DMS 273 treated with DMSO at 0.1 percent for 48 hours (cell line): ENCODE measurements around the gene ACAT2.
"Not testable (repeated sequence)": the region's sequence is repeated elsewhere in the genome, so short reads cannot be mapped to it uniquely, and the experiment has no call there.

Experiments
- DNase-seq: peaks from one replicate; lab custom pipeline; 2025; lab: John Stamatoyannopoulos, UW

ACAT2 gene

DNA sequence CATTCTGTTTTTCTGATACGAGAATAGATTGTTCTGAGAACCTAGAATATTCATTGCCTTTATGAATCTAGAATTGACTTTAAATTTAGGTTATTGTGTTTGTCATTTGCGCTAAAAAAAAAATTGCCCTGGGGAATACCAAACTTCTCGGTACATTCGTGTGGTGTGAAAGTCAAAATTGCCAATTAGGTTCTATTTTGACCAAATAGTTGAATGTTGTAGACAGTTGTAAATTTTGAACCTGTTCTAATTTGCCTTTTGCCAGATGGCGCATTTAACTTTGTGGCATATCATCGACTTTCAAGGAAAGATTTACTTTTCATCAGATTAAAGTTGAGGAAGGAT, 31.5 kb upstream of the ACAT2 start:
- DNase-seq = no peak

DNA sequence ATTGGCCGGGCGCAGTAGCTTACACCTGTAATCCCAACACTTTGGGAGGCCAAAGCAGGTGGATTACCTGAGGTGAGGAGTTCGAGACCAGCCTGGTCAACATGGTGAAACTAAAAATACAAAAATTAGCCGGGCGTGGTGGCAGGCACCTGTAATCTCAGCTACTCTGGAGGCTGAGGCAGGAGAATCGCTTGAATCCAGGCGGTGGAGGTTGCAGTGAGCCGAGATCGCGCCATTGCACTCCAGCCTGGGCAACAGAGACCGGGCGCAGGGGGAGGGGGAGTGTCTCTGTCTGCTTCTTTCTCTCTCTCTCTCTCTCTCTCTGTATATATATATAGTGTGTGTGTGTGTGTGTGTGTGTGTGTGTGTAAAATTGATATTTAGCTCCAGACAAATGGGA, 29.3 kb upstream of the ACAT2 start:
- DNase-seq = not testable (repeated sequence)

DNA sequence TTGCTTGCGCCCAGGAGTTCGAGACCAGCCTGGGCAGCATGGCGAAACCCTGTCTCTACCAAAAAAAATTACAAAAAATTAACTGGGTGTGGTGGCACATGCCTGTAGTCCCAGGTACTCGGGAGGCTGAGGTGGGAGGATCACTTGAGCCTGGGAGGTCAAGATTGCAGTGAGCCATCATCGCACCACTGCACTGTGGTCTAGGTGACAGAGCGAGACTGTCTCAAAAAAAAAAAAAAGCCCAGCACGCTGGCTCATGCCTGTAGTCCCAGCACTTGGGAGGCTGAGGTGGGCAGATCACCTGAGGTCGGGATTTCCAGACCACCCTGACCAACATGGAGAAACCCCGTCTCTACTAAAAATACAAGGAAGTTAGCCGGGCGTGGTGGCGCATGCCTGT, 28.4 kb upstream of the ACAT2 start:
- not testable (repeated sequence) for DNase-seq

DNA sequence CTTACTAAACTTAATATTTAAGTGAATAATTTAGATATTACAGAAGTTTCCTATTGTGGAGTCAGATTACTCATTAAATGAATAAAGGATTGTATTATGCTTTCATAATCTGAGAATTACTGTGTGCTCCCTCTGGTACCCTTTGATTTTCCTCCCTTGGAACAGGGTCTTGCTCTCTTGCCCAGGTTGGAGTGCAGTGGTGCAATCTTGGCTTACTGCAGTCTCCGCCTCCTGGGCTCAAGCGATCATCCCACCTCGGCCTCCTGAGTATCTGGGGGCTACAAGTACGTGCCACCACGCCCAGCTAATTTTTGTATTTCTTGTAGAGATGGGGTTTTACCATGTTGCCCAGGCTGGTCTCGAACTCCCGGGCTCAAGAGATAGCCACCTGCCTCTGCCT, 24.9 kb upstream of the ACAT2 start:
- no peak for DNase-seq

DNA sequence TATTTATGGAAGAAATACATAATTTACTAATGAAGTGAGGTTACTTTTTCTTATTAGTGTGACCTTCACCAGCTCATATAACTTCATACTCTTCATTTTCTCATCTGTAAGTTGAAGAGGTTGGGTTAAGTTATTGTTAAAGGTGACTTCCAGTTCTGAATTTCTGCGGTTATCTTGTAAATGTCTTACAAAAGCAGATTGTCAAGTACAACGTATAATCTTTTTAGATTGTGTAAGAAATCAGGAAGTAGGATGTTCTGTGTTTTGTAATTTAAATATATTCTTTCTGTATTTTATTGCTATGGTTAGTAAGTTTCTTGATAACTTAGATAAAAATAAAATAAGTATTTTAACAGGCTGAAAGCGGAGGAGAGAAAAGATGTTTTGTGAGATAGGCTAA, 22.5 kb upstream of the ACAT2 start:
- no peak for DNase-seq

DNA sequence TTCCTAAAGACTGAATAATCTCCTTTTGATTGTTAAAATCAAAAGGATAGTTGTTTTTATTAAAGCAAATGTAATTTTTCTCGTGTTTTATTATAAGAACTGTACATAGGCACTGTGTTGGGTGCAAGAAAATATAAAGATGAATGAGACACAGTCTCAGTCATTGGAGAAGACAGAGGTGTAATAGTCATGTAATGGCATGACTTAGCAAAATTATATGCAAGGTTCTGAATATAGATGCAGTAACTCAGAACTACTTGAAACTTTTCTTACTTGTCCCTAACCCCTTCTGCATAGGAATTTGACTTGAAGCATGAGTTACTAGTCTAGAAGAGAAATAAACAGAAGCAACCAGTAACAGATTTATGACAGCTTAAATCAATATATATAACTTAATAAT, 19.7 kb upstream of the ACAT2 start:
- no peak for DNase-seq

DNA sequence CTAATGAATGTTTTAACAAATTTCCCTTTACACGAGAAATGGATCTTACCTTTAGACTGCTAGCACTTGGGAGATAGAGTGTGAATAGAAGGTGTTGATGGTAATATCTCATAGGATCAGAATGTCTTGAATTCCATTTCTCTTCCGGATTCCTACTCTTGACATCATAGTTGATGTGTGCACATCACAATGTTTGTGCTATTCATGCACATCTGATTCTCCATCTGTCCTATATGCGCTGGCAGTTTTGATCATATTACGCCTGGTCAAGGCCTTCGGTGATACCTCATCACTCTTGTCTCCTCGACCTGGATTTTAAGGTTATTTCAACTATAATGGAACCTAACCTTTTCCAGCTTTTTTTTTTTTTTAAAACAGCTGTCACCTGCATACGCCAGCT, 16.8 kb upstream of the ACAT2 start:
- no peak for DNase-seq

DNA sequence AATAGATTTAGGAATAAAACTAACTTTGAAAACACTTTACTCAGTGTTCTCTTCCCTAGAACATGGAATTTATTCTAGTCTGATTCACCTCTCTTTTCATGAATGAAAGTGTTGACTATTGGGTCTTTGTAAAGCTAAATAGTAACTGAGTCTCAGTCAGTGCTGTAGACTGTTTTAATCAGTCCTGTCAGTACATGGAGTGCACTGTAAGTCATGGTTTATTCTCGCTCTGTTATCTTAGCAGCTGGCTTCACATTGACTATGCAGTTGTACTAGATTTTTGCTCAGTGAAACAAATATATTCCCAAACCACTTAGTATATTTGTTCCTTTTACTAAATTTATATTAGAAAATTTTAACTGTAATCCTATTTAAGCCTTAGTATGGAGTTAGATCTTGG, 15.1 kb upstream of the ACAT2 start:
- no peak for DNase-seq

DNA sequence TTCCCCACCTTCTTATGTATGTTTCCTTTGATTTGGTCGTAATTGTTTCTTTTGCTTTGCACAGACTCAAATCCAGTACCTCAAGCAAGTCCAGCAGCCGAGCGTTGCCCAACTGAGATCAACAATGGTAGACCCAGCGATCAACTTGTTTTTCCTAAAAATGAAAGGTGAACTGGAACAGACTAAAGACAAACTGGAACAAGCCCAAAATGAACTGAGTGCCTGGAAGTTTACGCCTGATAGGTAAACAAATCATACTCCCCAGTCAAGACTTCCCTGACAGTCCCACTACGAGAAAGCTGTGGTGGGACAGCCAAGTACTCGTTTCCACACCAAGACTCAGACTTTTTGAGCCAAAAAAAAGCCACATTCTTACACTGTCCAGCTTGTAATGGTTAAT, 13.7 kb upstream of the ACAT2 start:
- not testable (repeated sequence) for DNase-seq

DNA sequence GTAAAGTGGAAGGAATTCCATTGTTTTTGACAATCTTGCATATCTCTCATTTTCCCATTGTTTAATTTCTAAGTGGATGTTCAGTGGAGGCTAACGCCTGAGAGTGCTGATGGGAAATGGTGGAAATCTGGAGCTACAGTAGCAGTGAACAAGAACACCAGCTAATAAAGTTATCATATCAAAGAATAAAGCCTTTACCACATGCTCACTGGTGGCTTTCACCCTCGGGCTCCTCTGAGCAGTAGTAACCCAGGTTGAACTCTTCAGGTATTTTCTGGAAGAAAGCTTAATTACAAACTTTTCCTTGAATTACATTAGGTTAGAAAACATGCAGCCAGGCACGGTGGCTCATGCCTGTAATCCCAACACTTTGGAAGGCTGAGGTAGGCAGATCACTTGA, 10.4 kb upstream of the ACAT2 start:
- no peak for DNase-seq

DNA sequence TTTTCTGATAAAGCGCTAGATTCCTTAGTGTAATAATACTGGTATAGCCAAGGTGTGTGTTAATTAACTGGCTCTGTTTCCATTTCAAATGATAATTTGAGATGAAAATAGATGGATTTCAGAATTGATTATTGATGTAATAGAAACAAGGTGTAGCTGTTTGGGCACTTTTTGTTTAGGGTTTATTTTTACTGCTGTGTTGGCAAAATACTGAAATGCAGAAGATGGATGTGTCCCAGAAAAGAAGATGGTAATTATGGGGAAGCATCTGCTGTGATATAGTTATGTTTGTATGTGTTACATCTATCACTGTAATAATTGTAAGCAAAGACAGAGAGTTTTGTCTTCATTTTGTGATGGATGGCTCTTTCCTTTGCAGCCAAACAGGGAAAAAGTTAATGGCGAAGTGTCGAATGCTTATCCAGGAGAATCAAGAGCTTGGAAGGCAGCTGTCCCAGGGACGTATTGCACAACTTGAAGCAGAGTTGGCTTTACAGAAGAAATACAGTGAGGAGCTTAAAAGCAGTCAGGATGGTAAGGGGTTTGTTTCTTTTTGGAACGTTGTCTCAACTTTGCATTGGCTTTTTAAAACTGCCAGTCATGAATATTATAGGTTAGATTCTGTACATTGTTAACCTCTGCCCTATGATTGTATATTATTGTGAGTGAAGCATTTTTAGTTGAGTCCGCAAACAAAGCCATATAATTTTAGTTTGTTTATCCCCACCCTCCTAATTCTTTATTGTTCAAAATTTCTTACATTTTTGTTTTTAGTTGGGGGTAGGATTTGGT, 8.6 kb upstream of the ACAT2 start:
- DNase-seq = no peak

DNA sequence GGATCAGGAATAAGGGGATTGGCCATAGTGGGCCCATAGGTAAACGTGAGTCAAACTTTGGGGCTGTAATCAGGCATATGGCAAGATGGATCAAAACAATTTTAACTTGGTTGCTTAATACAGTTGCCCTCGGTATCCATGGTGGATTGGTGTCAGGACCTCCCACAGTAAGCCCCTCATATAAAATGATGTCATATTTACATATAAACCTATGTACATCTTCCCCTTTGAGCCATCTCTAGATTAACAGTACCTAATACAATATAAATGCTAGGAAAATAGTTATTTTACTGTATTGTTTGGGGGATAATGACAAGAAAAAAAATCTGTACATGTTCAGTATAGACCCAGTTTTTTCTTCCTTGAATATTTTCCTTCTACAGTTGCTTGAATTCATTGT, 7.4 kb upstream of the ACAT2 start:
- no peak for DNase-seq

DNA sequence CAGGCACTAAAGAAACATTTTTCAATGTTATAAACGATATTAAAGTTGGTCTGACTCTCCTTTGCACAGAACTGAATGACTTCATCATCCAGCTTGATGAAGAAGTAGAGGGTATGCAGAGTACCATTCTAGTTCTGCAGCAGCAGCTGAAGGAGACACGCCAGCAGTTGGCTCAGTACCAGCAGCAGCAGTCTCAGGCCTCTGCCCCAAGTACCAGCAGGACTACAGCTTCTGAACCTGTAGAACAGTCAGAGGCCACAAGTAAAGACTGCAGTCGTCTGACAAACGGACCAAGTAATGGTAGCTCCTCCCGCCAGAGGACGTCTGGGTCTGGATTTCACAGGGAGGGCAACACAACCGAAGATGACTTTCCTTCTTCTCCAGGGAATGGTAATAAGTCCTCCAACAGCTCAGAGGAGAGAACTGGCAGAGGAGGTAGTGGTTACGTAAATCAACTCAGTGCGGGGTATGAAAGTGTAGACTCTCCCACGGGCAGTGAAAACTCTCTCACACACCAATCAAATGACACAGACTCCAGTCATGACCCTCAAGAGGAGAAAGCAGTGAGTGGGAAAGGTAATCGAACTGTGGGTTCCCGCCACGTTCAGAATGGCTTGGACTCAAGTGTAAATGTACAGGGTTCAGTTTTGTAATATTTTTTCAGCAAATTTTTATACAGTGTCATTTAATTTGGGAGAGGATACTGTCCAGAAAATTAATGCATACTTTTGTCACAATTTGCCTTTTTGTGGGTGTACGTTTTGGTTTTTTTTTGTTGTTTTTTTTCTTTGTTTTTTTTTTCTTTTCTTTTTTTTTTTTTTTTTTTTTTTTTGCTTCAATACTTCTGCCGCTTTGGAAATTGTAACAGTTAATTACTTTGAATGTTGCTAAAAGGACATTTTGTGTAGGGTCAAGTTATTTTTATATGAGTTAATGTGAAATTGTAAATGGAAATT, 6.6 kb upstream of the ACAT2 start:
- DNase-seq = no peak

DNA sequence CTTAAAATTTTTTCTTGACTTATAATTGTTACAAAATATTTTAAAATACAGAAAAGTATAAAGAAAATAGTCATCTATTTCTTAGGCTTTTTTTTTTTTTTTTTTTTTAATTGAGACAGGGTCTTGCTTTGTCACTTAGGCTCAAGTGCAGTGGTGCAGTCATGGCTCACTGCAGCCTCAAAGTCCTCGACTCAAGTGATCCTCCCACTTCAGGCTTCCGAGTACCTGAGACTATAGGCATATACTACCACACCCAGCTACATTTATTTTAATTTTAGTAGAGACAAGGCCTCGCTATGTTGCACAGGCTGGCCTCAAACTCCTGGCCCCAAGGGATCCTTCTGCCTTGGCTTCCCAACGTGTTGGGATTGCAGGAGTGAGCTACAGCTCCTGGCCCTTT, 5.3 kb upstream of the ACAT2 start:
- no peak for DNase-seq

DNA sequence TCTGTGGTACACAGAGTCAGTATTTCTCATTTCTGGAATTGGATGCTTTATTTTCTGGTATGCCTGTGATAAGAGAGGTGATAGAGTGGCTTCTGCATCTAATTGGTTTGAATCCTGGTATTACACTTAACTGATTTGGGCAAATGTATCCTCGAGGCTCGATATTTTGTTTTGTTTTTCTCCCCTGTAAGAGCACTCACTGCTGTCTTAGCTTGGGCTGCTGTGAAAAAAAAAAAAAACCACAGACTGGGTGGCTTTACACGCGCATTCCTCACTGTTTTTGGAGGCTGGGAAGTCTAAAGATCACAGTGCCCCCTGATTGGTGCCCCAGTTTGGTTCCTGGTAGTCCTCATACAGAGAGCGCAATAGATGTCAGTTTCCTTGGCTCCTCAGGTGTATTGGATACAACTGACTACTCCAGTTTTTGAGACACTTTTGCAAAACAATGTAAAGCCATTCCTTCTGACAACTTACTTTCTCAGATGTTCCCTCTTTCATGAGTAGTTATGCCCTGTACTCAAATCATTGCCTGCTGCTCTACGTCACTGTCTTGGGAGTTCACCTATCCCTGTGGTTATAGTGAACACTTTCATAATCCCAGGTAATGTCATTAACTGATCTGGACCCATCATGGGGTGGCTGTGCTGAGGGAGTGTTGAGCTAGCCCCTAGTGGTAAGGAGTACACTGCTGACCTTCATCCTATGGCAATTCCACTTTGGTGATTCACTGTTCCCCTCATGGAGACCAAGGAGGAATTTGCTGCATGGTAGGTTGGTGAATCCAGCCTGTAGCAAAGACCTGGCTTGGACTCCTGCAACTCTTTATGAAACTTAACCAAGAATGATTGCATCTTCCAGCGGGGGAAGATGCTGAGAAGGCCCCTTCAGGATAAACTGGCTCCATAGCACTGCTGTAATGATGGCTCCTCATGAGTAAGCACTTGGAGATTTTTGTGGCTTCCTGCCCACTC, 3.5 kb upstream of the ACAT2 start:
- peak; percentile 11 for DNase-seq

DNA sequence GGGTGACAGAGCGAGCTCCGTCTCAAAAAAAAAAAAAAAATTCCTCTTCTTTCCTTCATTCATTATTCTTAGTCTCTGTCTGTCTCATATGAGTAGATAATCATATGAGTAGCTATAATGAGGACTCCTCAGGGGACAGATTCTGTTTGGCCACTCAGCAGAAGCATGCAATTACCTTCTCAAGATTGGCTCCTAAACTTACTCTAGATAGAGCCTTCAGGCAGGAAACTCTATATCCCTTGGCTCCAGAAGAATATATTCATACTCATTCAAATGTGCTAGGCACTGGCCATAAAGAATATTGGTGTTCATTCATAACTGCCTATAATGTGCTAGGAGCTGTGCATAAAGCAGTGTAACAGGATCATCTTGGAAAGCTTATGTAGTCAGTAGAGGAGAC, 2.2 kb upstream of the ACAT2 start:
- no peak for DNase-seq

DNA sequence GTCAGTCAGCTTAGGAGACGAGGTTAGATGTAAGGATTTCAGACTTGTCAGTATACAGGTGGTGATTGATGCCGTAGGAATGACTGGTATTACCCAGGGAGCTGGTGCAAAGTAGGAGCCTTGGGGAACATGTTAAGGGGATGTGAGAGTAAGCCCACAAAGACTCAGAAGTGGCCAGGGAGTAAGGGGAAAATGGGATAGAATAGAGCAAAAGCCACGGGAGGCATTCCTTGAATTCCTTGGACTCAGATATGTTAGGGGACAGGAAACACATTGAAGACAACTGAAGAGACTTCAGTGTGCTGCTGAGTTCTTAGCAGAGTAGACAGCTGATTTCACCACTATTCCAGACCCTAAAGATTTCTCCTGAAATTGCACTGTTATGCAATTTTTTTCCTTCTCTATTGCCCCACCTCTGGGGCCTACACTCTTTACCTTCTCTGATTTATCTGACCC, 1.2 kb upstream of the ACAT2 start:
- DNase-seq = no peak

DNA sequence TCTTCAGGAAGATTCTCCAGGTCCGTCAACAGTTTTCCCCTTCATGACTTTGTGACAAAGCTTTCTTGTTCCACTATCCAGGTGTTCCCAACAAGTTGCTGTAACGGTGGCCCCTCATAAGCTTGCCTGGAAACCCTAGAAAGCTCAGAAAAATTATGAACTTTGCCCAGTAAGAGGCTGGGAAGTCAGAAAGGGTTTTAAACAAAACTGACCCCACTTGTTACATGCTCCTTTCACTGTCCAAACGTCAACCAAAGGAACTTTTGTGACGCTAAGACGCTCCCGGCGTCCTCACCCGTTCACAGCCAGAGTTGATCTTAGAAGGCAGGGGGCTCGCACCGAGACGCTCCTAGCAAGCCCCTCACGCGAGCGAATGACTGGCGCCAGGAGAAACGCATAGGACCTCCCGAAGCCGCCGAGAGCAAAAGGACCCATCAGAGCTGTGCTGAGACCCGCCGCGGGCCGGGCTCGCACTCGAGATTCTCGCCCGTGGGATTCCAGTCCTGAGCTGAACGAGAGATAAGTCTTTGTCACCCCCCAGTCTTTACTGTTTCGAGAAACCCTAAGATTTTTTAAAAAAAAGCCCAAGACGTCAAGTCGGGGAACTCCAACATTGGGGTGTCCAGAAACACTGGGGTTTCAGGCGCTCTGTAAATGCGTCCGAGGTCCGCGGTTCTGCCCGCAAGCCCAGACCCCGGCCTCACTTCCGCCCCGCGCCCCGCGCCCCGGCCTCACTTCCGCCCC, 544 bp upstream of the ACAT2 start:
- no peak for DNase-seq

DNA sequence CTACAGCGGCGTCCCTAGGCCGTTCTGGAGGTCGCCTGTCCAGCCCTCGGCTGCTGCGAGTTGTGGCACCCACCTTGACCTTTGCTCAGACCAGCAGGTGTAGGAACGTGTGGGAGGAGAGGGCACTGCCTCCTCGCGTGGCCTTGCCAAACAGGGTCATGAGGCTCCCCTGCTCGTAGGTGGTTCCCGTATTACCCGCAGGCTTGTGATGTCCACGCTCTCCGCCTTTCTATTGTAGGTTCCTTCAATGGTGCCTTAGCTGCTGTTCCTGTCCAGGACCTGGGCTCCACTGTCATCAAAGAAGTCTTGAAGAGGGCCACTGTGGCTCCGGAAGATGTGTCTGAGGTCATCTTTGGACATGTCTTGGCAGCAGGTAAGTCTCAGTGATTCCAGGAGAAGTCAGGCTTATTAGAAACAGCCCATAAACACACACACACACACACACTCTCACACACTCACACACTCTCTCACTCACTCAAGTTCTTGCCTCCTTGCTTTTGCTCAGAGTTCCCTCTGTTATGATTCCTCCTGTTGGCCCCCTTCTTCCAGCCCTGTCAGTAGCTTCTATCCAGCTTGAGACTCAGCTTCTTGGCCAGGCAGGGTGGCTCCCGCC, 942 bp downstream of the ACAT2 start:
- DNase-seq = no peak

DNA sequence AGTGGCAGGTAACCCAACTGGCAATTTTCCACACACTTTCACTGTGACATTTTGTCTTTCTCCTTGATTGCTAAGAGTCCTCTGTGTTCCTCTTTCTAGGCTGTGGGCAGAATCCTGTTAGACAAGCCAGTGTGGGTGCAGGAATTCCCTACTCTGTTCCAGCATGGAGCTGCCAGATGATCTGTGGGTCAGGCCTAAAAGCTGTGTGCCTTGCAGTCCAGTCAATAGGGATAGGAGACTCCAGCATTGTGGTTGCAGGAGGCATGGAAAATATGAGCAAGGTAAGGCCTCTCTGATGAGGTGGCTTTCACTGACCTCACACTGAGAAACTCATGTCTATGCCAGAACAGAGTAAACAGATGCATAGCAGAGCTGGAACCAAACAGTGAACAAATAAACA, 5.1 kb downstream of the ACAT2 start:
- no peak for DNase-seq

DNA sequence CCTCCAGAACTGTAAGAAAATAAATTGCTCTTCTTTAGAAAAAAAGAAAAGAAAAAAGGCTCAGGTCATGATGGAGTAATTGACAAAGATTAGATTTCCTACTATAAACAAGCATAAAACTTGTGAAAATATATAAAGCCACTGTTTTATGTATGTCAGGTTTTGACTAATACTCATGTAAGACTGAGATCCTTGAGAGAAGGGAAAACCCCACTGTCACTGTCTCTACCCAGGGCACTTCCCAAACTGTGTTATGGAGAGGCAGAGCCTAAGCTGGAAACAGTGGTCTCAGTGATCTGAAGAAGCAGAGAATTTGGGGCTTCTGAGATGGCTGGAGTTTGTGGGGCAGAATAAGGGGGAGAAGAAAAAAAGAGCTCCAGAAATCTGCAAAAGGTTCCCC, 7.6 kb downstream of the ACAT2 start:
- no peak for DNase-seq
